Activated T-helper 1 cell treated with Interleukin-2 at 50 U/mL for 16 hours (primary cell): ENCODE results near the gene RC3H1.
A peak's percentile ranks its signal among the peaks of the same experiment; 100 is the strongest.
"Not testable (repeated sequence)": the region's sequence is repeated elsewhere in the genome, so short reads cannot be mapped to it uniquely, and the experiment has no call there.

Source experiments
- DNase-seq: peaks from one replicate; pipeline ENCODE4 v3.0.0-alpha.2; 2020; ENCODE audit warnings: low read depth

The RC3H1 gene

GRCh38 chr1:174023440-174023839, 1.3 kb upstream of the RC3H1 start:
- DNase-seq: no peak

- DNase-seq: no peak
These were observed 770 bp upstream of the RC3H1 start for GRCh38 chr1:174022976-174023277.

GRCh38 chr1:174021591-174022079, 522 bp downstream of the RC3H1 start:
- DNase-seq: peak; percentile 15

- no peak for DNase-seq
These were observed 3.6 kb downstream of the RC3H1 start for GRCh38 chr1:174018565-174018964.

GRCh38 chr1:174017231-174017970, 4.8 kb downstream of the RC3H1 start:
- DNase-seq: no peak

- DNase-seq: no peak
These were observed 8.2 kb downstream of the RC3H1 start for GRCh38 chr1:174013864-174014418.

GRCh38 chr1:174008979-174009378, 13.2 kb downstream of the RC3H1 start:
- DNase-seq: no peak

- DNase-seq: no peak
These were observed 13.9 kb downstream of the RC3H1 start for GRCh38 chr1:174008269-174008668.

GRCh38 chr1:174007851-174008250, 14.3 kb downstream of the RC3H1 start:
- DNase-seq: no peak

- no peak for DNase-seq
These were observed 17.1 kb downstream of the RC3H1 start for GRCh38 chr1:174005032-174005431.

GRCh38 chr1:174003867-174004266, 18.3 kb downstream of the RC3H1 start:
- no peak for DNase-seq

- no peak for DNase-seq
These were observed 20.6 kb downstream of the RC3H1 start for GRCh38 chr1:174001573-174001972.

- no peak for DNase-seq
These were observed 21.8 kb downstream of the RC3H1 start for GRCh38 chr1:174000371-174000770.

- DNase-seq: no peak
These were observed 24.4 kb downstream of the RC3H1 start for GRCh38 chr1:173997791-173998190.

GRCh38 chr1:173996995-173997394, 25.2 kb downstream of the RC3H1 start:
- DNase-seq: no peak

GRCh38 chr1:173995475-173995874, 26.7 kb downstream of the RC3H1 start:
- no peak for DNase-seq

GRCh38 chr1:173993948-173994347, 28.2 kb downstream of the RC3H1 start:
- not testable (repeated sequence) for DNase-seq

GRCh38 chr1:173988068-173988467, 34.1 kb downstream of the RC3H1 start:
- DNase-seq: no peak

GRCh38 chr1:173986951-173987350, 35.2 kb downstream of the RC3H1 start:
- no peak for DNase-seq

- DNase-seq: no peak
These were observed 51.9 kb downstream of the RC3H1 start for GRCh38 chr1:173970252-173970651.

GRCh38 chr1:173965896-173966295, 56.3 kb downstream of the RC3H1 start:
- not testable (repeated sequence) for DNase-seq

GRCh38 chr1:173963477-173963876, 58.7 kb downstream of the RC3H1 start:
- DNase-seq: no peak

- no peak for DNase-seq
These were observed 61.5 kb downstream of the RC3H1 start for GRCh38 chr1:173960625-173961024.

- no peak for DNase-seq
These were observed 68.0 kb downstream of the RC3H1 start for GRCh38 chr1:173954179-173954578.
